Upper lobe of left lung (tissue), 4 donors: Measurements from ENCODE around the gene UNC13C.

Experiments used
- CTCF ChIP-seq, 6 experiments: fragments of 450-650 bp in 4 of 6; fragments of 200-600 bp in 2 of 6; sonication (generic) in 2 of 6; IDR thresholded peaks; one replicate each; pipeline ENCODE4 v1.5.1; 2016 to 2019; ENCODE audit warnings: antibody characterized with exemption in 6 of 6
- EP300 ChIP-seq, 4 donors: sonication (generic); formaldehyde crosslinking; IDR thresholded peaks; one replicate each; pipeline ENCODE4 v1.5.1; 2017; ENCODE audit warnings: antibody characterized with exemption in 4 of 4, control low read depth in 2 of 4
- POLR2A ChIP-seq, 4 donors: fragments of 450-650 bp; IDR thresholded peaks; one replicate each; pipeline ENCODE4 v1.5.1; 2016 to 2017; ENCODE audit warnings: antibody characterized with exemption in 4 of 4, mild to moderate bottlenecking in 2 of 4
- POLR2AphosphoS5 ChIP-seq, 2 donors: sonication (generic); formaldehyde crosslinking; IDR thresholded peaks; one replicate each; pipeline ENCODE4 v1.5.1; 2017; ENCODE audit warnings: antibody characterized with exemption in 2 of 2

- TF ChIP-seq POLR2AphosphoS5 (IDR thresholded peaks at IDR 0.05): no peak
- TF ChIP-seq CTCF (IDR thresholded peaks at IDR 0.05): no peak
- no peak for TF ChIP-seq EP300 (IDR thresholded peaks at IDR 0.05)
- TF ChIP-seq POLR2A (IDR thresholded peaks at IDR 0.05): no peak
These were observed 569.2 kb downstream of the UNC13C start for GRCh38 chr15:54547491-54547890.
